ENCODE data around the gene NEUROD2. TPM values are rescaled to one million over a fixed set of nuclear protein-coding genes. Genes with fewer than 3 reads are reported as not detected.

NEUROD2 gene
- total RNA-seq, 1 experiment from 2014 or later, result not detected

DNA sequence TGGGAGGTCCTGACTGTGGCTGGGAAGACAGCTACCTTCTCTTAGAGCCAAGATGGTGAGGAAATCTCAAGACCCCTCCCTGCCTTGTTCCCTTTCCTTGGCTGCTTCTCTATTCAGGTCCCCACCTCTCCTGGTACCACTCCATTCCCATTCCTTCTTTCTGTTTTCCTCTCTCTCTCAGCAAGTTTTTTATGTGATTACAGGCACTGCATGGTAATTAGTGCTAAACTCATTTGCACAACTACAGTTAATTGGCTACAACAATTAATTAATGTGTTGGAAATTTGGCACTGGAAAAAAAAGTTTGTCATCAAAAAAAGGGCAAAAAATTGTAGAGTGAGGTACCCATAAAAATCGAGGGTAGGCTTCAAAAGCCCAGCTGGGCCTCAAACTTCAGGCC is 45.3 kb downstream of the NEUROD2 start:
- no TSS peak for BruUV-seq (replicated peaks)
- H3K4me1 ChIP-seq (ENCODE audit: control insufficient read depth, insufficient read depth, low read length), result no peaks in the 10 kb centered on the region
- intact Hi-C loops (cut with micrococcal nuclease; ENCODE audit: unreplicated experiment) (no loop called here), in situ Hi-C loops (cut with HindIII; ENCODE audit: low pct_unique_long_range_greater_than_20kb, low sequenced_read_pairs) (no loop called here)
- no peaks in the 10 kb centered on the region for H3K27me3 ChIP-seq (ENCODE audit: control insufficient read depth, insufficient read depth, low read length)
- POLR2A ChIA-PET, result no interaction called here
- no peak for DNase-seq (ENCODE audit: low read depth, low spot score)
- no peak overlapping the region for H3K4me3 ChIP-seq (ENCODE audit: low read depth in 2 of 2, low read length in 2 of 2)
- no peak overlapping the region for H3K27ac ChIP-seq (ENCODE audit: low read length)
- H3K9me3 ChIP-seq (ENCODE audit: control insufficient read depth, insufficient read depth, low read depth, low read length), result no peaks in the 10 kb centered on the region
- TF ChIP-seq POLR2AphosphoS5 (IDR thresholded peaks at IDR 0.05; ENCODE audit: low read depth, low read length) (no peak), TCF7L2 (IDR thresholded peaks at IDR 0.05; ENCODE audit: low read depth, low read length) (no peak)
- no peaks in the 10 kb centered on the region for H3K36me3 ChIP-seq (ENCODE audit: control insufficient read depth, insufficient read depth, low read length)
- no peak for ATAC-seq
- CTCF ChIA-PET, result no interaction called here

DNA sequence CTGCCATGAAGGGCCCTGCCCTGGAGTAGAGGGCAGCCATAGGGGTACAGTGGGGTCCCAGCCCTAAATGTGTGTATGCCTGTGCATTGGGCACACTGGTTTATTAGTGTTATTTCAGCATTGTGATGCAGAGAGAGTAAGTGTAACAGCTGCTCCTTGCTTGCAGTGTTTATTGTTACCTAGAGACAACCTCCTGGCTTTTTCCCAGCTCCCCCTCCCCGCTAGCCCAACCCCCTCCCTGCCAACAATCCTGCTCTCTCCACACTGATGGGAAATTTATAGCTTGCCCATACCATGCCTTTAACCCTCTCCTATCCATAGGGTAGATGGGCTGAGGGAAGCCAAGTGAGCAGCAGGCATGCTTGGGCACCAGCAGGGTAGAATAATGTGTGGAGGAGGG is 51.3 kb downstream of the NEUROD2 start:
- ChIA-PET POLR2A (no interaction called here), CTCF (no interaction called here)
- intact Hi-C loops (cut with micrococcal nuclease; ENCODE audit: unreplicated experiment), result no loop called here
- DNase-seq (ENCODE audit: low read depth, low spot score) (no peak), ATAC-seq (no peak)
- TF ChIP-seq, protein P1, sequence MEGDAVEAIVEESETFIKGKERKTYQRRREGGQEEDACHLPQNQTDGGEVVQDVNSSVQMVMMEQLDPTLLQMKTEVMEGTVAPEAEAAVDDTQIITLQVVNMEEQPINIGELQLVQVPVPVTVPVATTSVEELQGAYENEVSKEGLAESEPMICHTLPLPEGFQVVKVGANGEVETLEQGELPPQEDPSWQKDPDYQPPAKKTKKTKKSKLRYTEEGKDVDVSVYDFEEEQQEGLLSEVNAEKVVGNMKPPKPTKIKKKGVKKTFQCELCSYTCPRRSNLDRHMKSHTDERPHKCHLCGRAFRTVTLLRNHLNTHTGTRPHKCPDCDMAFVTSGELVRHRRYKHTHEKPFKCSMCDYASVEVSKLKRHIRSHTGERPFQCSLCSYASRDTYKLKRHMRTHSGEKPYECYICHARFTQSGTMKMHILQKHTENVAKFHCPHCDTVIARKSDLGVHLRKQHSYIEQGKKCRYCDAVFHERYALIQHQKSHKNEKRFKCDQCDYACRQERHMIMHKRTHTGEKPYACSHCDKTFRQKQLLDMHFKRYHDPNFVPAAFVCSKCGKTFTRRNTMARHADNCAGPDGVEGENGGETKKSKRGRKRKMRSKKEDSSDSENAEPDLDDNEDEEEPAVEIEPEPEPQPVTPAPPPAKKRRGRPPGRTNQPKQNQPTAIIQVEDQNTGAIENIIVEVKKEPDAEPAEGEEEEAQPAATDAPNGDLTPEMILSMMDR (IDR thresholded peaks at IDR 0.05), result no peak
- TF ChIP-seq SIN3A (IDR thresholded peaks at IDR 0.05; ENCODE audit: borderline replicate concordance, insufficient read depth, low read depth, low read length), result no peak
- Histone ChIP-seq H3K27me3 (ENCODE audit: control insufficient read depth, insufficient read depth, low read length) (no peaks in the 10 kb centered on the region), H3K4me3 (ENCODE audit: low read depth in 2 of 2, low read length in 2 of 2) (no peak overlapping the region), H3K27ac (ENCODE audit: low read length) (no peak overlapping the region), H3K4me1 (ENCODE audit: control insufficient read depth, insufficient read depth, low read length) (no peaks in the 10 kb centered on the region), H3K9me3 (ENCODE audit: control insufficient read depth, insufficient read depth, low read depth, low read length) (no peaks in the 10 kb centered on the region), H3K36me3 (ENCODE audit: control insufficient read depth, insufficient read depth, low read length) (no peaks in the 10 kb centered on the region)
- in situ Hi-C loops (cut with HindIII; ENCODE audit: low pct_unique_long_range_greater_than_20kb, low sequenced_read_pairs), result no loop called here
- BruUV-seq (replicated peaks), result no TSS peak

DNA sequence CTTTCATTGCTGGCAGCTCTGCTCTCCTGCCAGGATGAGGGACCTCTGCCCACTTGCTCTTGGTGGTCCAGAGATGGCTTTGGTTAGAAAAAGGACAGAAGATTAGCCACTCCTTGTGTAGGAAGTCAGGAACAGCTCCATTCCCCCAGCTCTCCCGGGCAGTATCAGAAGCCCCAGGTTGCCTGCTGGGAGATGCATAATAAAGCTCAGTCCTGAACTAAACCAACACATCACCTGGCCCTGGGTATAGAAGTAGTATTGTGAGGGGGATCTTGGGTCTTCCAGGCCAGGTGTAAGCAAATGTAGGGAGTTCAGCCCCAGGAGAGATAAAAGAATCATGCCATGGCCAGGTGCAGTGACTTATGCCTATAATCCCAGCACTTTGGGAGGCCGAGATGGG is 52.4 kb downstream of the NEUROD2 start:
- no peak for TF ChIP-seq TCF7L2 (IDR thresholded peaks at IDR 0.05; ENCODE audit: low read depth, low read length)
- TF ChIP-seq, protein P1 (IDR thresholded peaks at IDR 0.05), result no peak
- no peak for TF ChIP-seq POLR2AphosphoS5 (IDR thresholded peaks at IDR 0.05; ENCODE audit: low read depth, low read length)
- TF ChIP-seq, protein P2, sequence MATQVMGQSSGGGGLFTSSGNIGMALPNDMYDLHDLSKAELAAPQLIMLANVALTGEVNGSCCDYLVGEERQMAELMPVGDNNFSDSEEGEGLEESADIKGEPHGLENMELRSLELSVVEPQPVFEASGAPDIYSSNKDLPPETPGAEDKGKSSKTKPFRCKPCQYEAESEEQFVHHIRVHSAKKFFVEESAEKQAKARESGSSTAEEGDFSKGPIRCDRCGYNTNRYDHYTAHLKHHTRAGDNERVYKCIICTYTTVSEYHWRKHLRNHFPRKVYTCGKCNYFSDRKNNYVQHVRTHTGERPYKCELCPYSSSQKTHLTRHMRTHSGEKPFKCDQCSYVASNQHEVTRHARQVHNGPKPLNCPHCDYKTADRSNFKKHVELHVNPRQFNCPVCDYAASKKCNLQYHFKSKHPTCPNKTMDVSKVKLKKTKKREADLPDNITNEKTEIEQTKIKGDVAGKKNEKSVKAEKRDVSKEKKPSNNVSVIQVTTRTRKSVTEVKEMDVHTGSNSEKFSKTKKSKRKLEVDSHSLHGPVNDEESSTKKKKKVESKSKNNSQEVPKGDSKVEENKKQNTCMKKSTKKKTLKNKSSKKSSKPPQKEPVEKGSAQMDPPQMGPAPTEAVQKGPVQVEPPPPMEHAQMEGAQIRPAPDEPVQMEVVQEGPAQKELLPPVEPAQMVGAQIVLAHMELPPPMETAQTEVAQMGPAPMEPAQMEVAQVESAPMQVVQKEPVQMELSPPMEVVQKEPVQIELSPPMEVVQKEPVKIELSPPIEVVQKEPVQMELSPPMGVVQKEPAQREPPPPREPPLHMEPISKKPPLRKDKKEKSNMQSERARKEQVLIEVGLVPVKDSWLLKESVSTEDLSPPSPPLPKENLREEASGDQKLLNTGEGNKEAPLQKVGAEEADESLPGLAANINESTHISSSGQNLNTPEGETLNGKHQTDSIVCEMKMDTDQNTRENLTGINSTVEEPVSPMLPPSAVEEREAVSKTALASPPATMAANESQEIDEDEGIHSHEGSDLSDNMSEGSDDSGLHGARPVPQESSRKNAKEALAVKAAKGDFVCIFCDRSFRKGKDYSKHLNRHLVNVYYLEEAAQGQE (IDR thresholded peaks at IDR 0.05; ENCODE audit: insufficient read depth in 1 of 2, low read depth in 2 of 2, low read length in 1 of 2), result no peak
- no peak for TF ChIP-seq SIN3A (IDR thresholded peaks at IDR 0.05; ENCODE audit: borderline replicate concordance, insufficient read depth, low read depth, low read length)
- DNase-seq (ENCODE audit: low read depth, low spot score), result no peak
- ATAC-seq, result no peak
- H3K9me3 ChIP-seq (ENCODE audit: control insufficient read depth, insufficient read depth, low read depth, low read length), result no peaks in the 10 kb centered on the region
- H3K4me3 ChIP-seq (ENCODE audit: low read depth in 2 of 2, low read length in 2 of 2), result no peak overlapping the region
- POLR2A ChIA-PET, result no interaction called here
- CTCF ChIA-PET, result interaction anchor here (0.9 kb wide), 1 partner anchor 66 kb away, joined by 3 read pairs; no protein-coding TSS in a partner anchor
- intact Hi-C loops (cut with micrococcal nuclease; ENCODE audit: unreplicated experiment), result no loop called here
- BruUV-seq (replicated peaks), result no TSS peak
- in situ Hi-C loops (cut with HindIII; ENCODE audit: low pct_unique_long_range_greater_than_20kb, low sequenced_read_pairs), result no loop called here
- H3K4me1 ChIP-seq (ENCODE audit: control insufficient read depth, insufficient read depth, low read length), result no peaks in the 10 kb centered on the region
- H3K27me3 ChIP-seq (ENCODE audit: control insufficient read depth, insufficient read depth, low read length), result no peaks in the 10 kb centered on the region
- H3K36me3 ChIP-seq (ENCODE audit: control insufficient read depth, insufficient read depth, low read length), result no peaks in the 10 kb centered on the region
- H3K27ac ChIP-seq (ENCODE audit: low read length), result no peak overlapping the region

Other genes with a start within 250 kb of the NEUROD2 start
- gene FBXL20, start 206.3 kb downstream of the NEUROD2 start, total RNA-seq (2021; ENCODE audit: unreplicated experiment), result 9.9 TPM
- 41.4 TPM for gene MED1, start 156.7 kb downstream of the NEUROD2 start, total RNA-seq (2021; ENCODE audit: unreplicated experiment)
- 57.8 TPM for gene CDK12, start 146.4 kb downstream of the NEUROD2 start, total RNA-seq (2021; ENCODE audit: unreplicated experiment)
- gene PPP1R1B, start 19.0 kb upstream of the NEUROD2 start, total RNA-seq (2021; ENCODE audit: unreplicated experiment), result 45.7 TPM
- gene STARD3, start 29.2 kb upstream of the NEUROD2 start, total RNA-seq (2021; ENCODE audit: unreplicated experiment), result 44.8 TPM
- 1.6 TPM for gene TCAP, start 57.4 kb upstream of the NEUROD2 start, total RNA-seq (2021; ENCODE audit: unreplicated experiment)
- gene PNMT, start 60.5 kb upstream of the NEUROD2 start, total RNA-seq (2021; ENCODE audit: unreplicated experiment), result 2.4 TPM
- 21.8 TPM for gene PGAP3, start 80.1 kb upstream of the NEUROD2 start, total RNA-seq (2021; ENCODE audit: unreplicated experiment)
- gene ERBB2, start 92.1 kb upstream of the NEUROD2 start, total RNA-seq (2021; ENCODE audit: unreplicated experiment), result 68.6 TPM
- gene MIEN1, start 122.6 kb upstream of the NEUROD2 start, total RNA-seq (2021; ENCODE audit: unreplicated experiment), result 103 TPM
- gene GRB7, start 130.0 kb upstream of the NEUROD2 start, total RNA-seq (2021; ENCODE audit: unreplicated experiment), result 2.8 TPM